Measurements from ENCODE around the gene MRM2.

GRCh38 chr7:2237109-2237602, 4.8 kb downstream of the MRM2 start:
- TF ChIP-seq POLR2AphosphoS5 (IDR thresholded peaks at IDR 0.05; ENCODE audit: low read depth, low read length) (no peak), REST (IDR thresholded peaks at IDR 0.05; ENCODE audit: insufficient read depth in 1 of 2, low read depth in 2 of 2, low read length in 2 of 2) (no peak)

Measured in PFSK-1 (cell line).